Measurements from ENCODE around the gene NCKAP5. TPM values are rescaled to one million over a fixed set of nuclear protein-coding genes. Genes with fewer than 3 reads are reported as not detected.

The NCKAP5 gene
- total RNA-seq, 1 donor from 2014 or later, result 0.26 TPM

DNA sequence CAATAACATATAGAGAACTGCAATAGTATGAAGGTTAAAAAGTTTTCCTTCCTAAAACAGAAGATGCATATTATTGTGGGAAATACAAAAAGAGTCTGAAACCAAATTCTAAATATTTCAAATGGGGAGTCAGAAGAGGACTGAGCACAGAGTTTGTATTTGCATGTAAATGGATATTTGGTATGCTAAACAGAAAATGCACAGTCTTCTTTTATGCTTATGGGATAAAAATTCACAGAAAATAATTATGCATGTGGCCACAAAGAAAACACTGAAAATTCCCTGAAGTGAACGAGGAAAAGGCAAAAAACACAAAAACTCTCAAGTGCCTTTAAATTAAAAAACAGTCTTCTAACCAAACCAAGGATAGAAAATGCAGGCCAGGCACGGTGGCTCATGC, 142.7 kb downstream of the NCKAP5 start:
- no peaks in the 10 kb centered on the region for H3K36me3 ChIP-seq (ENCODE audit: control insufficient read depth, insufficient read depth, low read length)
- TF ChIP-seq, protein P1, sequence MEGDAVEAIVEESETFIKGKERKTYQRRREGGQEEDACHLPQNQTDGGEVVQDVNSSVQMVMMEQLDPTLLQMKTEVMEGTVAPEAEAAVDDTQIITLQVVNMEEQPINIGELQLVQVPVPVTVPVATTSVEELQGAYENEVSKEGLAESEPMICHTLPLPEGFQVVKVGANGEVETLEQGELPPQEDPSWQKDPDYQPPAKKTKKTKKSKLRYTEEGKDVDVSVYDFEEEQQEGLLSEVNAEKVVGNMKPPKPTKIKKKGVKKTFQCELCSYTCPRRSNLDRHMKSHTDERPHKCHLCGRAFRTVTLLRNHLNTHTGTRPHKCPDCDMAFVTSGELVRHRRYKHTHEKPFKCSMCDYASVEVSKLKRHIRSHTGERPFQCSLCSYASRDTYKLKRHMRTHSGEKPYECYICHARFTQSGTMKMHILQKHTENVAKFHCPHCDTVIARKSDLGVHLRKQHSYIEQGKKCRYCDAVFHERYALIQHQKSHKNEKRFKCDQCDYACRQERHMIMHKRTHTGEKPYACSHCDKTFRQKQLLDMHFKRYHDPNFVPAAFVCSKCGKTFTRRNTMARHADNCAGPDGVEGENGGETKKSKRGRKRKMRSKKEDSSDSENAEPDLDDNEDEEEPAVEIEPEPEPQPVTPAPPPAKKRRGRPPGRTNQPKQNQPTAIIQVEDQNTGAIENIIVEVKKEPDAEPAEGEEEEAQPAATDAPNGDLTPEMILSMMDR (IDR thresholded peaks at IDR 0.05; ENCODE audit: insufficient read depth, low read length, severe bottlenecking), result no peak
- no peaks in the 10 kb centered on the region for H3K27me3 ChIP-seq (ENCODE audit: control insufficient read depth, insufficient read depth, low read length)
- no peak overlapping the region for H3K4me3 ChIP-seq (ENCODE audit: low read depth, low read length)
- no peak for FAIRE-seq
- DNase-seq (ENCODE audit: low read depth), result no peak

- Histone ChIP-seq H3K36me3 (ENCODE audit: control insufficient read depth, insufficient read depth, low read length) (no peaks in the 10 kb centered on the region), H3K4me3 (ENCODE audit: low read depth, low read length) (no peak overlapping the region), H3K27me3 (ENCODE audit: control insufficient read depth, insufficient read depth, low read length) (no peaks in the 10 kb centered on the region)
- FAIRE-seq, result no peak
- TF ChIP-seq, protein P1 (IDR thresholded peaks at IDR 0.05; ENCODE audit: insufficient read depth, low read length, severe bottlenecking), result no peak
- peak; percentile 26 for DNase-seq (ENCODE audit: low read depth)
Observed at GRCh38 chr2:133424876-133425275, 143.4 kb downstream of the NCKAP5 start.

DNA sequence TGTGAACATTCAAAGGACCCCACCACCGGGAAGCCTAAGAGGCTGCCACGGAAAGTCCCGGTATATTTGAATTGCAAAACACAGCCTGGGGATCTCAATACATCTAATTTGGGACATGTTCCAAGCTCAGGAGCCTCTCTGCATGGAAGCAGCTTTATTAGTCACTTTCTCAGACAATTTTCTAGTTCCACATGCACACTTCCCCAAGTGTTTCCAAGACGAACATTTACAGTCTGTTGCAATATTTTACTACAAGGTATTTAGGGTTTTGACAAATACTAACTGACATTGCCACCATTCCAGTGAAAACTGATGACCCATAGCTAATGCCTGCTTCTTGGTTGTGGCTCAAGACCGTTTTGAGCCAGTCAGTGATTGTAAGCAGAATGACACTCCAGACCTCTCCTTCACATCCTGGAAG, 145.3 kb downstream of the NCKAP5 start:
- Histone ChIP-seq H3K4me3 (ENCODE audit: low read depth, low read length) (no peak overlapping the region), H3K36me3 (ENCODE audit: control insufficient read depth, insufficient read depth, low read length) (no peaks in the 10 kb centered on the region), H3K27me3 (ENCODE audit: control insufficient read depth, insufficient read depth, low read length) (no peaks in the 10 kb centered on the region)
- DNase-seq (ENCODE audit: low read depth) (peak; percentile 42), FAIRE-seq (no peak)
- TF ChIP-seq, protein P1 (IDR thresholded peaks at IDR 0.05; ENCODE audit: insufficient read depth, low read length, severe bottlenecking), result no peak

DNA sequence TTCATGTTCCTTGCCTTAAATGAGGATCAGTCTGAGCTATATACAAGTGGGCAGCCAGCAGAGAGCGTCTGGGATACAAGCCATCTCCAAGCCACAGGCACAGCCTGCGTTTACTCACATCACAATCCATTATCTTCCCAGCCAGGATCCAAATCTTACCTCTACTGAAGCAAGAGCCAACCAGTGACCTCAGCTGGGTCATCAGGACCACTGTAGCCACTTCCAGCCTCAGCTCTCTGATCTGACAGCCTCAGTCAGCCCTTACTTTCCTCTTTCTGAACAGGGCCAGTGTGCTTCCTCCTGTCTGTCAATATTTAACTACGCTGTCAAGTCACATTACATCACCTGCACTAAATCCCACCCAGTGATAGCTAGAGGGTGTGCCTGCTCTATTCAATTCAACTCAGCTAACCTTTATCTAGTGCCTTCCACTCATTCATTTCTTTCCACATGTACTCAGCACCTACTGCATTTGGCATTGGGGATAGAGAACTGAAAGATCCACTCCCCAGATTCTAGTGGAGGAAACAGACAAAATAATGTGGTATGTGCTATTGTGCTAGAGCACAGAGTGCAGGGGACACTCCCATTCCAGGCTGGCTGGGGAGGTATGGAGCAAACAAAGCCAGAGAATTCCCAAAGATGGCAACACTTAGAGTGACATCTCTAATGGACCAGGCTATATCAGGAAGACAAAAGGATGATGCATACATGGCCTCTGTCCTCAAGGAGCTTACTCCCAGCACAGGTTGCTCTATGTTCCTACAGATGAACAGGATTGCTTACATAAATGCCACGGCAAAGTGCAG, 146.5 kb downstream of the NCKAP5 start:
- Histone ChIP-seq H3K4me3 (ENCODE audit: low read depth, low read length) (no peak overlapping the region), H3K27me3 (ENCODE audit: control insufficient read depth, insufficient read depth, low read length) (no peaks in the 10 kb centered on the region), H3K36me3 (ENCODE audit: control insufficient read depth, insufficient read depth, low read length) (no peaks in the 10 kb centered on the region)
- TF ChIP-seq, protein P1 (IDR thresholded peaks at IDR 0.05; ENCODE audit: insufficient read depth, low read length, severe bottlenecking), result no peak
- FAIRE-seq (peak; percentile 50), DNase-seq (ENCODE audit: low read depth) (peak; percentile 18)

DNA sequence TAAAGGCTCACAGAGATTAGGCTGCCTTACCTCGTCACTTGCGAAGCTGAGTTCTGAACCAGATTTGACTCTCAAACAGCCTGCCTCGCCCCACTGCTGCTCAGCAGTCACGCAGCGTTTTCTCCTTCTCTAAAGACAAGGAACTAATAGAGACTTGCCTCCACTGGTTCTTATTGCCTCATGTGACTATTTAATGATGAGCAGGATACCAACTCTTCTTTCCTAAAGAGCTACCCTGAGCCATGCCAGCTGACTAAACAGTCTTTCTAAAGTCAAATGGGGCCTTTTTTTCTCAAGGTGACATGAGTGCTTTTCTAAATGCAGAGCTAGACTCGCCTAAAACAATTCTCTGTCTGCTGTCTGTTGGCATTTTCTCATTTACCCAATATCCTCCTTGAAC, 147.5 kb downstream of the NCKAP5 start:
- H3K36me3 ChIP-seq (ENCODE audit: control insufficient read depth, insufficient read depth, low read length), result no peaks in the 10 kb centered on the region
- no peak overlapping the region for H3K4me3 ChIP-seq (ENCODE audit: low read depth, low read length)
- DNase-seq (ENCODE audit: low read depth) (no peak), FAIRE-seq (no peak)
- H3K27me3 ChIP-seq (ENCODE audit: control insufficient read depth, insufficient read depth, low read length), result no peaks in the 10 kb centered on the region
- TF ChIP-seq, protein P1 (IDR thresholded peaks at IDR 0.05; ENCODE audit: insufficient read depth, low read length, severe bottlenecking), result no peak

GRCh38 chr2:133418671-133419070, 149.6 kb downstream of the NCKAP5 start:
- FAIRE-seq (no peak), DNase-seq (ENCODE audit: low read depth) (no peak)
- Histone ChIP-seq H3K27me3 (ENCODE audit: control insufficient read depth, insufficient read depth, low read length) (no peaks in the 10 kb centered on the region), H3K36me3 (ENCODE audit: control insufficient read depth, insufficient read depth, low read length) (no peaks in the 10 kb centered on the region), H3K4me3 (ENCODE audit: low read depth, low read length) (no peak overlapping the region)
- TF ChIP-seq, protein P1 (IDR thresholded peaks at IDR 0.05; ENCODE audit: insufficient read depth, low read length, severe bottlenecking), result no peak

Data from bronchial epithelial cell (primary cell).